Nephron progenitor cell (in vitro differentiated cells): Measurements from ENCODE around the gene SYNGAP1.
A peak's percentile ranks its signal among the peaks of the same experiment; 100 is the strongest.

ENCODE experiments used
- DNase-seq: peaks from one replicate; pipeline ENCODE4 v3.0.0; 2021
- H3K27ac Mint-ChIP-seq: 2 replicates; pipeline ENCODE4 v1.8.0; 2021; ENCODE audit warnings: mild to moderate bottlenecking, moderate library complexity, mixed read lengths
- H3K27me3 Mint-ChIP-seq: 2 replicates; pipeline ENCODE4 v1.8.0; 2021; ENCODE audit warnings: mild to moderate bottlenecking, low read depth, mixed read lengths; ENCODE audit not compliant: poor library complexity
- H3K36me3 Mint-ChIP-seq: 2 replicates; pipeline ENCODE4 v1.8.0; 2021; ENCODE audit warnings: low read depth, mixed read lengths
- H3K4me1 Mint-ChIP-seq: 2 replicates; pipeline ENCODE4 v1.8.0; 2021; ENCODE audit warnings: mixed read lengths
- H3K4me3 Mint-ChIP-seq: 2 replicates; pipeline ENCODE4 v1.8.0; 2021; ENCODE audit warnings: mild to moderate bottlenecking, moderate library complexity, mixed read lengths
- H3K9me3 Mint-ChIP-seq: 2 replicates; pipeline ENCODE4 v1.8.0; 2021; ENCODE audit warnings: mild to moderate bottlenecking, moderate library complexity, mixed read lengths
- CTCF ChIP-seq: fragments of 200-600 bp; sonication (generic); IDR thresholded peaks from 2 replicates; pipeline ENCODE4 v1.5.0; 2021; ENCODE audit warnings: antibody characterized with exemption

SYNGAP1 gene

DNA sequence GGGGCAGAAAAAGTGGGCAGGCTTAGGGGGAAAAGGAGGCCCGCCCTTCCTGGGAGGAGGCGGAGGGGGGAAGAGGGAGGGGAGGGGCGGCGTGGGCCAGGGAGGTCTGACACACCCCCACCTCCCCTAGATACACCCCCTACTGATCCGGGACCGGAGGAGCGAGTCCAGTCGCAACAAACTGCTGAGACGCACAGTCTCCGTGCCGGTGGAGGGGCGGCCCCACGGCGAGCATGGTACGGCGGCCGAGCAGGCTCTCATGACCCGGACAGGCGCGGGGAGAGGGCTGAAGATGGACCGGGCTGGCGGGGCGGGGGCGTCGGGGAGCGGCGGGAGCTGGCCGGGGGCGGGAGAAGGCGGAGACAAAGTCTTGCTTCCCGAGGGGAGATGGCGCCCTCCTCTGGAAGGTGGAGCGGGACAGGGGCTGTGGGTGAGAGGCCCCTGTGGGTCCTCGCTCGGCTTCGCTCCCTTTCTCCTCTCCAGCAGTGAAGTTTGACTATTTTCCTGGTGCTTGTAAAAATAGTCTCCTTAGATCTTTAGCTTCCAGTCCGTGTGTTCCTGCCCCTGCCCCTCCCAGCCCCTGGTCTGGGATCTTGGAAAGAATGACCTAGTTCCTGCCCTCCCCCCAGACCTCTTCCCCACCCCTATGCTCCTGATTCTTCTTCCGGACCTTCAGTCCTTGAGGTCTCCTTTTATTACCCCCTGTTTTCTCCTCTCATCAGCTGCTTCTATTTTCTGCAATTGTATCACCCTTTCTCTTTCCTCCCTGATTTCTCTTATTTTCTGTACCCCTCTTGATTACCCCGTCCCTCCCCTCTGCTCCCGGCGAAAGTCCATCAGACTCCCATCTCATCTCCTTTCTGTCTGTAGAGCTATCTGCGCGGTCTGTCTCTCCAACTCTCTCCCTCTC is 6.1 kb downstream of the SYNGAP1 start:
- Mint-ChIP-seq H3K27ac (peak overlapping the region; percentile 96), H3K4me3 (peak overlapping the region; percentile 90), H3K4me1 (peaks cover 91% of the 10 kb centered on the region), H3K9me3 (no peaks in the 10 kb centered on the region), H3K27me3 (no peaks in the 10 kb centered on the region), H3K36me3 (peaks cover 16% of the 10 kb centered on the region)
- TF ChIP-seq CTCF = peak; percentile 43
- peak; percentile 86 for DNase-seq

DNA sequence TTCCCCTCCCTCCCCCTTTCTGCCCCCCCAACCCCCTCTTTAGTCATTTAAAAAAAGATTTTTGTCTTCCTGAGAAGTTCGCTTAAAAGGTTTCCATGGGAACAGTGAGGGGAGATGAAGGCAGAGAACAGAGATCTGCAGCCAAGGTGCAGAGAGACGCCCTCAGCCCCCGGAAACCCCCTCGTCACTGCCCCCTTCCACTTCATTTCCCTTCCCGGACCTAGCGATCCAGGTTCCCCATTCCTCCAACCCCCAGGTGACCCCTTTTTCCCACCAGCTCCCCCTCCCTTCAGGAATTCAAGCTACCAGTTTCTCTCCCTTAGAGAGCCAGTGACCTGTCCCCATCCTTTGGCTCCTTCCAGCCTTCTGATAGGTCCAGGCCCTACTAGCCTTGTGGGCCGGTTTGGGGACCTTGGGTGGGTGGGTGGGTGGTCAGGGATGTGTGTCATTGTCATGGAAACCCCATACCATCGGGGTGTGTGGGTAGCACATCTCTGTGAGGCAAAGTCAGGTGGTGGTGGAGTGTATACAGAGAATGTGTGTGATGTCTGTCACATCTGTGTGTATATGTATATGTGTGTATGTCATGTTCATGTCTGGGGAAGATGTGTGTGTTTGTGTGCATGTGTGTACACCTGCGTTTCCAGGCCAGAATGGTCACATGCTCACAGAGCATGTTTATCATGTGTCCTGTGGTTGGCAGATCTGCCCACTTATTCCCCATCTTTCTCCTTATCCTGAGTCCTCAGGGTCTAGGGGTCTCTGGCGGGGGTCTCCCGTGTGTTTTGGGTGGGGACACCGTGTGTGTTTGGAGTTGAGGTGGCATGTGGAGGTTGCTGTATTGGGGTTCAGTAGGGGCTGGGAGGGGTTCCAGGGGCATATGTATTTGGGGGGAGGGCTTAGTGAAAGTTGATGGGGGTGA is 7.0 kb downstream of the SYNGAP1 start:
- no peak for DNase-seq
- Mint-ChIP-seq H3K4me1 (peaks cover 90% of the 10 kb centered on the region), H3K27me3 (no peaks in the 10 kb centered on the region), H3K36me3 (peaks cover 16% of the 10 kb centered on the region), H3K27ac (peak overlapping the region; percentile 86), H3K9me3 (no peaks in the 10 kb centered on the region), H3K4me3 (peak overlapping the region; percentile 90)
- TF ChIP-seq CTCF = no peak

GRCh38 chr6:33427585-33428223 is 7.8 kb downstream of the SYNGAP1 start:
- DNase-seq = peak; percentile 77
- Mint-ChIP-seq H3K9me3 (no peaks in the 10 kb centered on the region), H3K4me3 (peak overlapping the region; percentile 90), H3K27me3 (no peaks in the 10 kb centered on the region), H3K4me1 (peaks cover 90% of the 10 kb centered on the region), H3K36me3 (peaks cover 16% of the 10 kb centered on the region), H3K27ac (peak overlapping the region; percentile 86)
- no peak for TF ChIP-seq CTCF

GRCh38 chr6:33428224-33428965 is 8.5 kb downstream of the SYNGAP1 start:
- TF ChIP-seq CTCF = no peak
- Mint-ChIP-seq H3K27ac (peak overlapping the region; percentile 71), H3K4me1 (peaks cover 90% of the 10 kb centered on the region), H3K27me3 (no peaks in the 10 kb centered on the region), H3K9me3 (no peaks in the 10 kb centered on the region), H3K4me3 (peak overlapping the region; percentile 89), H3K36me3 (peaks cover 9% of the 10 kb centered on the region)
- no peak for DNase-seq

DNA sequence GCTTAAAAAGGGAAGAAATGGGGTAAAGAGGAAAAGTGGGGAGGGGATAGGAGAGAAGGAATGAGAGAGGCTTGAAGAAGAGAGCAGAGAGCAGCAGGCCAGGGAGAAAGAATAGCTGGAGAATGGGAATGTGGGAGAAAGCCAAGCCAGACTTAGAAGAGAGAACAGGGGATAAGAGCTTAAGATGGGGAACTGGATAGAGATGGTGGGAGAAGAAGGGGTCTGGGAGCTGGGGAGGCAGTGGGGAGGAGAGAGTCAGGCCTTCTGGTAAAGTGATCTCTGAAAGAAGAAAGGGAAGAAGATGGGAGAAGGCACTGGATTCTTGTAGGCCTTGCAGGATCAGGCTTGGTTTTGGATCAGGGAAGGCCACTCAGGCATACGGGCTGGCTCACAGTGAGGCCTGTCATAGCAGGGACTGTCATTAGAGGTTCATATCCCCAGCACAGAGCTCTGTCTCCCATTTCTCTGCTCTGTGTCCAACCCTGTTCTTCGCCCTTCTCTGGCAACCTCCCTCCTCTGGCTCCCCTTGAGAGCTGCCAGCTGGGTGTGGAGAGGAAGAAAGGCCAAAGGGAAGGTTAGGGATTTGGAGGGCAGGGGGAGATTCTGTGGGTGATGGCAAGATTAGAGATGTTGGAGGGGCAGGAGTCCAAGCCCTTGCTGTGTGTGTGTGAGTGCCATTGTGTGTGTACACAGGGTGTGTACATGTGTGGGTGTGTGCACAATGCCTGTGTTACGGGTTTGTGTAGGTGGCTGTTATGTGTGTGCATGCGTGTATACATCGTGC is 9.3 kb downstream of the SYNGAP1 start:
- peaks cover 90% of the 10 kb centered on the region for H3K4me1 Mint-ChIP-seq
- peak overlapping the region; percentile 89 for H3K4me3 Mint-ChIP-seq
- peak overlapping the region; percentile 71 for H3K27ac Mint-ChIP-seq

More for the DNA sequence above, 9.3 kb downstream of the SYNGAP1 start:
- Mint-ChIP-seq H3K36me3 (peaks cover 1% of the 10 kb centered on the region), H3K27me3 (no peaks in the 10 kb centered on the region), H3K9me3 (no peaks in the 10 kb centered on the region)
- no peak for TF ChIP-seq CTCF
- no peak for DNase-seq
